Breast epithelium (tissue), 4 donors: ENCODE results near the gene OR2M5. TPM values are rescaled to one million over a fixed set of nuclear protein-coding genes. Genes with fewer than 3 reads are reported as not detected.

ENCODE experiments used
- DNase-seq, 2 donors: peaks; one replicate each; pipeline ENCODE4 v3.0.0-alpha.2; 2019; ENCODE audit warnings: low spot score in 2 of 2
- H3K27ac ChIP-seq, 2 donors: fragments of 200-600 bp; sonication (generic) in 1 of 2; one replicate each; pipeline ENCODE4 v1.5.1; 2016 to 2019; ENCODE audit warnings: mild to moderate bottlenecking in 1 of 2
- H3K27me3 ChIP-seq, 2 donors: fragments of 200-600 bp; sonication (generic) in 1 of 2; one replicate each; pipeline versions ENCODE4 v1.5.1 to v1.6.0; 2017 to 2019; ENCODE audit warnings: control low read depth in 1 of 2, mild to moderate bottlenecking in 1 of 2
- H3K36me3 ChIP-seq: fragments of 200-600 bp; one replicate; pipeline ENCODE4 v1.5.1; 2019
- H3K4me1 ChIP-seq, 2 donors: fragments of 200-600 bp; sonication (generic); one replicate each; pipeline ENCODE4 v1.5.1; 2016 to 2019; ENCODE audit warnings: control low read depth in 1 of 2
- H3K4me3 ChIP-seq, 3 donors: fragments of 200-600 bp; sonication (generic); 1 replicate in 2 of 3; 2 replicates in 1 of 3; pipeline ENCODE4 v1.5.1; 2016 to 2019; ENCODE audit warnings: mild to moderate bottlenecking in 3 of 3, moderate library complexity in 2 of 3
- H3K9me3 ChIP-seq, 2 donors: fragments of 200-600 bp; sonication (generic) in 1 of 2; one replicate each; pipeline ENCODE4 v1.5.1; 2016 to 2019; ENCODE audit warnings: control low read depth in 1 of 2
- POLR2A ChIP-seq: fragments of 450-650 bp; IDR thresholded peaks from one replicate; pipeline ENCODE4 v1.6.1; 2016; ENCODE audit warnings: antibody characterized with exemption, mild to moderate bottlenecking, moderate library complexity
- POLR2AphosphoS5 ChIP-seq, 3 donors: sonication (generic); formaldehyde crosslinking; IDR thresholded peaks; one replicate each; pipeline ENCODE4 v1.6.1; 2017; ENCODE audit warnings: antibody characterized with exemption in 3 of 3
- intact Hi-C: fragments of 100-400 bp; cut with DNase I; formaldehyde crosslinking; loops from one replicate; pipeline ENCODE4 v1.15.1; 2023; ENCODE audit warnings: low total_unique reads
- total RNA-seq, 3 donors: library from RNA; depleted of rRNA; stranded (reverse); fragments of >200 nt; gene quantifications; one replicate each; pipeline ENCODE4 v1.1.0, GENCODE V29; 2016
- TF ChIP-seq, protein P1 (sequence below), 3 donors: fragments of 450-650 bp; IDR thresholded peaks; one replicate each; pipeline ENCODE4 v1.5.1; 2016 to 2017; ENCODE audit warnings: antibody characterized with exemption in 3 of 3, mild to moderate bottlenecking in 3 of 3, moderate library complexity in 3 of 3

Gene OR2M5
- total RNA-seq, 3 donors from 2014 or later = not detected

DNA sequence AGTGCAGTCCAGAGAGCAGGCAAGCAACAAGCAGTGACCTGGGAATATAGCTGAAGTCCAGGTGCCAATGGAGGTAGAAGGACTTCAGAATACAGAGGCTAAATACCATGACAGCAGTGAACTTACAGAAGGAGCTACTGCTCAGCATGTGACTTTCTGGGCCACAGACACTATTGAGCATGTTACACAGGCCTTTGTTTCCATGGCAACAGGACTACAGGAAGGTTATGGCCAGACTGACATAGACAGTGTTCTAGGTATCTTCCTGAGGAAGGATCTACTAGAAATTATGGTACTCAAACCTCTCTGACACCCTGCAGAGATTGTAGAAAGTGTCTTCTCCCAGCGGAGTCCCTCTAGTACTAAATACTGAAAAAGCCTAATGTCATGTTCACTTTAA is 11.0 kb downstream of the OR2M5 start:
- no peaks in the 10 kb centered on the region for H3K4me1 ChIP-seq
- no peaks in the 10 kb centered on the region for H3K27me3 ChIP-seq
- no peak for TF ChIP-seq POLR2A
- TF ChIP-seq POLR2AphosphoS5 (IDR thresholded peaks at IDR 0.05) = no peak
- TF ChIP-seq, protein P1, sequence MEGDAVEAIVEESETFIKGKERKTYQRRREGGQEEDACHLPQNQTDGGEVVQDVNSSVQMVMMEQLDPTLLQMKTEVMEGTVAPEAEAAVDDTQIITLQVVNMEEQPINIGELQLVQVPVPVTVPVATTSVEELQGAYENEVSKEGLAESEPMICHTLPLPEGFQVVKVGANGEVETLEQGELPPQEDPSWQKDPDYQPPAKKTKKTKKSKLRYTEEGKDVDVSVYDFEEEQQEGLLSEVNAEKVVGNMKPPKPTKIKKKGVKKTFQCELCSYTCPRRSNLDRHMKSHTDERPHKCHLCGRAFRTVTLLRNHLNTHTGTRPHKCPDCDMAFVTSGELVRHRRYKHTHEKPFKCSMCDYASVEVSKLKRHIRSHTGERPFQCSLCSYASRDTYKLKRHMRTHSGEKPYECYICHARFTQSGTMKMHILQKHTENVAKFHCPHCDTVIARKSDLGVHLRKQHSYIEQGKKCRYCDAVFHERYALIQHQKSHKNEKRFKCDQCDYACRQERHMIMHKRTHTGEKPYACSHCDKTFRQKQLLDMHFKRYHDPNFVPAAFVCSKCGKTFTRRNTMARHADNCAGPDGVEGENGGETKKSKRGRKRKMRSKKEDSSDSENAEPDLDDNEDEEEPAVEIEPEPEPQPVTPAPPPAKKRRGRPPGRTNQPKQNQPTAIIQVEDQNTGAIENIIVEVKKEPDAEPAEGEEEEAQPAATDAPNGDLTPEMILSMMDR (IDR thresholded peaks at IDR 0.05) = no peak

DNA sequence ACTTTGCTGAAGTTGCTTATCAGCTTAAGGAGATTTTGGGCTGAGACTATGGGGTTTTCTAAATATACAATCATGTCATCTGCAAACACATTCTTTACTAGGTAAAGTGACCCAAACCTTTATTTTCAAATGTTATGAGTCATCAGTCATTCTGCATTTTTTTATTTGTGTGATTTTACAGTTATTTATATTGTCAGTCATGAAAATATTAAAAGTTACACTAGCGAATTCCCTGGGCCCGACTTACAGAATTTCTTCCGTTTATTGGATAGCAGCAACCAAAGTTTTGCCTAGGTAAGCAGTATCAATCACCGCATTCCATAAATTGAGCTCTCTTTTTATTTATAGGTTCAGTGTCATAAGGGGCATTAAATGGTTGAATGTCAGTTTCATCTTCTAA is 13.8 kb downstream of the OR2M5 start:
- H3K4me1 ChIP-seq = no peaks in the 10 kb centered on the region
- H3K4me3 ChIP-seq = no peak overlapping the region
- H3K27me3 ChIP-seq = no peaks in the 10 kb centered on the region
- no peaks in the 10 kb centered on the region for H3K36me3 ChIP-seq
- no peak for TF ChIP-seq POLR2AphosphoS5 (IDR thresholded peaks at IDR 0.05)
- TF ChIP-seq, protein P1 (IDR thresholded peaks at IDR 0.05) = no peak
- no peak for TF ChIP-seq POLR2A
- no peaks in the 10 kb centered on the region for H3K9me3 ChIP-seq
- no peak overlapping the region for H3K27ac ChIP-seq
- intact Hi-C loops = no loop called here
- DNase-seq = no peak

More for the DNA sequence above, 11.0 kb downstream of the OR2M5 start:
- no peak for DNase-seq
- Histone ChIP-seq H3K9me3 (peaks cover 0 to 4% of the 10 kb centered on the region in 2 donors), H3K4me3 (no peak overlapping the region), H3K27ac (no peak overlapping the region), H3K36me3 (no peaks in the 10 kb centered on the region)
- intact Hi-C loops = no loop called here

DNA sequence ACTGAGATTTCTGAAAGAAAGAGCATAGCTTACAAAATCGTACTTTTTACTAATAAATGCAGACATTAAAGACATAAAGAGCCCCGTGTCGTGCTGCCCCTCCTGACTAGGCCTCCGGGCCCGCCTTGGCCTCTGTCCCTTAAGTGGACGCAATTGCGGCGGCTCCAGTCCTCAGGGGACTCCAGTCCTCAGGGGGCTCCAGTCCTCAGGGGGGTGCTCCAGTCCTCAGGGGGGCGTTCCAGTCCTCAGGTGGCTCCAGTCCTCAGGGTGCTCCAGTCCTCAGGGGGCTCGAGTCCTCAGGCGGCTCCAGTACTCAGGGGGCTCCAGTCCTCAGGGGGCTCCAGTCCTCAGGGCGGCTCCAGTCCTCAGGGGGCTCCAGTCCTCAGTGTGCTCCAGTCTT is 19.1 kb downstream of the OR2M5 start:
- no peak for DNase-seq
- no peaks in the 10 kb centered on the region for H3K4me1 ChIP-seq
- no peaks in the 10 kb centered on the region for H3K36me3 ChIP-seq
- no peak overlapping the region for H3K27ac ChIP-seq
- H3K4me3 ChIP-seq = no peak overlapping the region
- H3K9me3 ChIP-seq = peaks cover 0 to 5% of the 10 kb centered on the region in 2 donors
- TF ChIP-seq POLR2A (no peak), POLR2AphosphoS5 (IDR thresholded peaks at IDR 0.05) (no peak)
- TF ChIP-seq, protein P1 (IDR thresholded peaks at IDR 0.05) = no peak
- H3K27me3 ChIP-seq = no peaks in the 10 kb centered on the region
- intact Hi-C loops = no loop called here

DNA sequence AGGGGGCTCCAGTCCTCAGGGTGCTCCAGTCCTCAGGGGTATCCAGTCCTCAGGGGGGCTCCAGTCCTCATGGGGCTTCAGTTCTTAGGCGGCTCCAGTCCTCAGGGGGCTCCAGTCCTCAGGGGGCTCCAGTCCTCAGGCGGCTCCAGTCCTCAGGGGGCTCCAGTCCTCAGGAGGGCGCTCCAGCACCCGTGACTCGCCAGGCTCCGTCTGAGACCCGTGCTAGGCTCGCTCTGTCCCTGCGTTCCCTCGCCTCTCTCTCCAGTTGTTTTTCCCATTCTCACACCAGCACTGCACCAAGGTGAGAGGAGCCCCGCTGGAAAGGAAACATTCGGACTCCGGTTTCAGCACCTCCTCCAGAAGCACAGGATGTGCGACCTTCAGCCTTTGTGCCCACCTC is 20.2 kb downstream of the OR2M5 start:
- Histone ChIP-seq H3K27ac (no peak overlapping the region), H3K9me3 (peaks cover 0 to 5% of the 10 kb centered on the region in 2 donors), H3K4me1 (no peaks in the 10 kb centered on the region), H3K27me3 (no peaks in the 10 kb centered on the region), H3K4me3 (no peak overlapping the region), H3K36me3 (no peaks in the 10 kb centered on the region)
- DNase-seq = no peak
- no peak for TF ChIP-seq POLR2AphosphoS5 (IDR thresholded peaks at IDR 0.05)
- TF ChIP-seq, protein P1 (IDR thresholded peaks at IDR 0.05) = no peak
- TF ChIP-seq POLR2A = no peak
- intact Hi-C loops = no loop called here

DNA sequence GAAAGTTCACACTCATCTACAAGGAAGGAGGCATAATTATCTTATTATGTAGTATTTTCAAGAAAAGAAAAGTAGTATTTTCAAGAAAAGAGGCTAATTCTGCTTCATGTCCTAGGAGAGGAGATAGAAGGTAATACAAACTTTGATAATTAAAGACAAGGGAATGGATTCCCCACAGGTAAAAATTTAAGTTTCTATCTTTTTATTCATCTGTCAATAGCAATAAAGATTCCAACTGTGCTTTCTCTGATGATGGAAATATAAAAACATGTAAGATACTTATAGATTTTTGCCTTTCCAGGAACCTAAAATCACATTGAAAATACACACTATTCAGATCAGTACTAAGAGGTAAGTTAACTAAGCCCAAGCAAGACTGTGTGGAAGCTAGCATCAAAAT is 29.6 kb downstream of the OR2M5 start, which contains the start of gene OR2M2:
TSS of gene OR2M2 (plus strand) at position 301 of the 400 bp plus-strand sequence. CDS start 5,165 bp downstream, outside the sequence.
- Histone ChIP-seq H3K27ac (no peak within 1 kb of the TSS), H3K36me3 (no peaks in the 10 kb centered on the region), H3K4me1 (no peaks in the 10 kb centered on the region), H3K4me3 (no peak within 1 kb of the TSS), H3K9me3 (no peaks in the 10 kb centered on the region), H3K27me3 (no peaks in the 10 kb centered on the region)
- TF ChIP-seq POLR2AphosphoS5 (IDR thresholded peaks at IDR 0.05) = no peak
- TF ChIP-seq POLR2A = no peak
- TF ChIP-seq, protein P1 (IDR thresholded peaks at IDR 0.05) = no peak
- intact Hi-C loops = no loop called here
- no peak for DNase-seq
